DOHH2 (cell line): ENCODE data around the gene ALKBH7.

Experiments used
- H3F3A ChIP-seq: fragments of 200-600 bp; sonication (generic), shearing (Covaris generic); 2 replicates; pipeline ENCODE4 v1.6.0; 2016; ENCODE audit warnings: antibody characterized with exemption, mild to moderate bottlenecking; ENCODE audit not compliant: control insufficient read depth, insufficient read depth
- H3K27ac ChIP-seq: fragments of 200-600 bp; sonication (generic); 2 replicates; pipeline ENCODE4 v1.5.1; 2014; ENCODE audit warnings: low read depth, mild to moderate bottlenecking, low read length, moderate library complexity
- H3K27me3 ChIP-seq: fragments of 200-600 bp; sonication (generic); 2 replicates; pipeline ENCODE4 v1.6.1; 2014; ENCODE audit warnings: mild to moderate bottlenecking, low read length, mixed read lengths; ENCODE audit not compliant: control insufficient read depth
- H3K36me3 ChIP-seq: fragments of 200-600 bp; sonication (generic); 2 replicates; pipeline ENCODE4 v1.6.1; 2014; ENCODE audit warnings: mild to moderate bottlenecking, low read length, moderate library complexity, mixed read lengths; ENCODE audit not compliant: control insufficient read depth
- H3K4me1 ChIP-seq: fragments of 200-600 bp; sonication (generic); 2 replicates; pipeline ENCODE4 v1.6.1; 2014; ENCODE audit warnings: mild to moderate bottlenecking, low read length, mixed read lengths; ENCODE audit not compliant: control insufficient read depth
- H3K4me2 ChIP-seq: fragments of 200-600 bp; sonication (generic); 2 replicates; pipeline ENCODE4 v1.6.0; 2014; ENCODE audit warnings: mild to moderate bottlenecking, low read length, moderate library complexity
- H3K4me3 ChIP-seq: fragments of 200-600 bp; sonication (generic); 2 replicates; pipeline ENCODE4 v1.5.1; 2014; ENCODE audit warnings: mild to moderate bottlenecking, low read length, mixed read lengths
- H3K79me2 ChIP-seq: fragments of 200-600 bp; sonication (generic); 2 replicates; pipeline ENCODE4 v1.6.1; 2014; ENCODE audit warnings: mild to moderate bottlenecking, low read length, mixed read lengths; ENCODE audit not compliant: control insufficient read depth
- H3K9me2 ChIP-seq: fragments of 200-600 bp; sonication (generic); replicated peaks from 2 replicates; pipeline ENCODE4 v1.6.1; 2014; ENCODE audit warnings: mild to moderate bottlenecking, low read length, mixed read lengths; ENCODE audit not compliant: control insufficient read depth
- H3K9me3 ChIP-seq: fragments of 200-600 bp; sonication (generic); 2 replicates; pipeline ENCODE4 v1.6.1; 2014; ENCODE audit warnings: antibody characterized with exemption, low read length, mixed read lengths; ENCODE audit not compliant: control insufficient read depth, insufficient read depth
- H4K20me1 ChIP-seq: fragments of 200-600 bp; sonication (generic); 2 replicates; pipeline ENCODE4 v1.6.0; 2014; ENCODE audit warnings: low read depth, mild to moderate bottlenecking, antibody characterized with exemption, low read length, moderate library complexity; ENCODE audit not compliant: control insufficient read depth, insufficient read depth
- EZH2phosphoT487 ChIP-seq: fragments of 200-600 bp; sonication (generic); IDR thresholded peaks from 2 replicates; pipeline ENCODE4 v1.6.1; 2017; ENCODE audit warnings: borderline replicate concordance, mild to moderate bottlenecking, antibody characterized with exemption, low read length, moderate library complexity, mixed read lengths
- TF ChIP-seq, protein P1 (sequence below): fragments of 200-600 bp; sonication (generic); IDR thresholded peaks from one replicate; pipeline ENCODE4 v1.5.1; 2014; ENCODE audit warnings: antibody characterized with exemption, mild to moderate bottlenecking, low read depth, low read length; ENCODE audit not compliant: poor library complexity, severe bottlenecking

The ALKBH7 gene

DNA sequence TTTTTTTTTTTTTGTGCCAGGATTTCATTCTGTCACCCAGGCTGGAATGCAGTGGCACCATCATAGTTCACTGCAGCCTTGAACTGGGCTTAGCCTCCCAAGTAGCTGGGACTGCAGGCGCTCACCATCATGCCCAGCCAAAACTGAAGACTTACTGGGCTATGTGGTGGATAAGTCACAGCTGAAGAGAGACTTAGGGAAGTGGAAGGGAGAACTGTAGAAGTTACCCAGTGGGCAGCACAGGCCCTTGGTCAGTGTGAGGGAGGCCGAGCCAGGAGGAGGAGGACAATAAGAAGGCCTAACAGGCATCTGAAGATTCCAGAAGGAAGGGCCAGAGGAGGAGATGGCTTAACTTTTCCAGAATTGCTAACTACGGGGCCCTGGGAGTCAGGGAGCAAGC is 7.2 kb downstream of the ALKBH7 start:
- Histone ChIP-seq H3K79me2 (no peaks in the 10 kb centered on the region), H3K4me2 (no peak overlapping the region), H3K9me3 (no peaks in the 10 kb centered on the region), H3K36me3 (peaks cover 39% of the 10 kb centered on the region), H3K4me3 (no peak overlapping the region), H3K27me3 (no peaks in the 10 kb centered on the region), H3F3A (0 out of 2 replicates have a peak, but pooled peaks cover 2% of the 10 kb centered on the region), H4K20me1 (no peaks in the 10 kb centered on the region), H3K4me1 (no peaks in the 10 kb centered on the region), H3K27ac (no peak overlapping the region), H3K9me2 (no peaks in the 10 kb centered on the region)
- TF ChIP-seq, protein P1, sequence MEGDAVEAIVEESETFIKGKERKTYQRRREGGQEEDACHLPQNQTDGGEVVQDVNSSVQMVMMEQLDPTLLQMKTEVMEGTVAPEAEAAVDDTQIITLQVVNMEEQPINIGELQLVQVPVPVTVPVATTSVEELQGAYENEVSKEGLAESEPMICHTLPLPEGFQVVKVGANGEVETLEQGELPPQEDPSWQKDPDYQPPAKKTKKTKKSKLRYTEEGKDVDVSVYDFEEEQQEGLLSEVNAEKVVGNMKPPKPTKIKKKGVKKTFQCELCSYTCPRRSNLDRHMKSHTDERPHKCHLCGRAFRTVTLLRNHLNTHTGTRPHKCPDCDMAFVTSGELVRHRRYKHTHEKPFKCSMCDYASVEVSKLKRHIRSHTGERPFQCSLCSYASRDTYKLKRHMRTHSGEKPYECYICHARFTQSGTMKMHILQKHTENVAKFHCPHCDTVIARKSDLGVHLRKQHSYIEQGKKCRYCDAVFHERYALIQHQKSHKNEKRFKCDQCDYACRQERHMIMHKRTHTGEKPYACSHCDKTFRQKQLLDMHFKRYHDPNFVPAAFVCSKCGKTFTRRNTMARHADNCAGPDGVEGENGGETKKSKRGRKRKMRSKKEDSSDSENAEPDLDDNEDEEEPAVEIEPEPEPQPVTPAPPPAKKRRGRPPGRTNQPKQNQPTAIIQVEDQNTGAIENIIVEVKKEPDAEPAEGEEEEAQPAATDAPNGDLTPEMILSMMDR = no peak
- no peak for TF ChIP-seq EZH2phosphoT487

DNA sequence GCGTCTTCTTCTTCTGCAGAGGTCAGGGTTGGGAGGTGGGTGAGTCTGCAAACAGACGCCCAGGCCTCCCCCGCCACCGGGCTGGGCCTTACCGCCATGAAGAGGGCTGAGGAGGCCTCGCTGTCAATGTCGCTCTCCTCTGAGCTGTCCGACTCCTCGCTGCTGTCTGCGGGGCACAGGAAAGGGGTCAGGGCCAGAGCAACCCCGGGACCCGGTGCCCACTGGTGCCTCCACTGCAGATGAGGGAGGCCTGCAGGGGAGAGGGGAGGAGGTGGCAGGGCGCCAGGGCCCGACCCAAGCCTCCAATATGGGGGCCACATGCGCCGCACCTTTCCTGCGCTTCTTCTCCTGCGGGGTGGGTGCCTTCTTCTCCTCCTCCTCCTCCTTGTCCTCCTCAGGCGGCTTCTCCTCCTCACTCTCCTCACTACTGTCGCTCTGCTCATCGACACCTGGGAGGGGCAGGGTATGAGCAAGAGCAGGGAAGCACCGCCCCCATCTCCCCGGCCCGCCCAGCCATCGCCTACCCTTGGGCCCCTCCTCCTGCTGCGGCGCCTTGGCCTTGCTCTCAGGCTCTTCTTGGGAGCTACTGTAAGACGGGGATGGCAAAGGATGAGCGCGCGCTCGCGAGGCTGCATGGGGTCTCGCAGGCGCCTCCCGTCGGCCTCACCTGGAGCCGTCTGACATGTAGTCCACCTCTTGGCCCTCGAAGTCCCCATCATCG is 8.6 kb downstream of the ALKBH7 start:
- Histone ChIP-seq H3K79me2 (no peaks in the 10 kb centered on the region), H3K4me1 (no peaks in the 10 kb centered on the region), H3K36me3 (peaks cover 42% of the 10 kb centered on the region), H3K27ac (no peak overlapping the region), H3F3A (0 out of 2 replicates have a peak, but pooled peaks cover 2% of the 10 kb centered on the region), H3K9me3 (no peaks in the 10 kb centered on the region), H3K4me3 (no peak overlapping the region), H3K4me2 (no peak overlapping the region), H3K9me2 (no peaks in the 10 kb centered on the region), H4K20me1 (no peaks in the 10 kb centered on the region), H3K27me3 (no peaks in the 10 kb centered on the region)
- TF ChIP-seq EZH2phosphoT487 = no peak
- TF ChIP-seq, protein P1 = no peak

GRCh38 chr19:6383188-6383587 is 10.6 kb downstream of the ALKBH7 start:
- TF ChIP-seq, protein P1 = no peak
- no peak for TF ChIP-seq EZH2phosphoT487
- Histone ChIP-seq H4K20me1 (no peaks in the 10 kb centered on the region), H3K79me2 (no peaks in the 10 kb centered on the region), H3K4me2 (no peak overlapping the region), H3F3A (no peaks in the 10 kb centered on the region), H3K36me3 (peaks cover 58% of the 10 kb centered on the region), H3K4me1 (no peaks in the 10 kb centered on the region), H3K27me3 (no peaks in the 10 kb centered on the region), H3K27ac (no peak overlapping the region), H3K4me3 (no peak overlapping the region), H3K9me3 (no peaks in the 10 kb centered on the region), H3K9me2 (no peaks in the 10 kb centered on the region)
